ENCODE results near the gene ERICH6. TPM values are rescaled to one million over a fixed set of nuclear protein-coding genes. Genes with fewer than 3 reads are reported as not detected.

Gene ERICH6
- total and polyA plus RNA-seq, 5 experiments from 2014 or later, result 0.14 to 0.60 (median 0.27) TPM; not detected in 2

- Mint-ChIP-seq H3K4me1 (peaks cover 8 to 24% (median 14%) of the 10 kb centered on the region in 4 donors), H3K27ac (no peak overlapping the region), H3K4me3 (no peak overlapping the region), H3K36me3 (no peaks in the 10 kb centered on the region), H3K9me3 (no peaks in the 10 kb centered on the region), H3K27me3 (no peaks in the 10 kb centered on the region)
- DNase-seq (no peak), ATAC-seq (no peak)
- POLR2A ChIA-PET, result no interaction called here
Observed at GRCh38 chr3:150699068-150699639, 4.6 kb downstream of the ERICH6 start.

- POLR2A ChIA-PET, result interaction anchor here (0.9 kb wide), 1 partner anchor 86 kb away, joined by 4 read pairs; no protein-coding TSS in a partner anchor
- Mint-ChIP-seq H3K4me3 (no peak overlapping the region), H3K36me3 (peaks cover 0 to 1% (median 0%) of the 10 kb centered on the region in 3 donors), H3K4me1 (peaks cover under 1 to 9% (median 3%) of the 10 kb centered on the region in 4 donors), H3K9me3 (peaks cover 0 to 1% (median 0%) of the 10 kb centered on the region in 9 donors), H3K27ac (peak overlapping the region in 1 of 10 donors; percentile 9), H3K27me3 (no peaks in the 10 kb centered on the region)
- DNase-seq (no peak), ATAC-seq (no peak)
Observed at GRCh38 chr3:150697646-150698045, 6.1 kb downstream of the ERICH6 start.

GRCh38 chr3:150691414-150692040, 12.2 kb downstream of the ERICH6 start:
- ATAC-seq, result no peak
- Mint-ChIP-seq H3K9me3 (peaks cover 0 to 5% (median 0%) of the 10 kb centered on the region in 9 donors), H3K4me3 (no peak overlapping the region), H3K4me1 (no peaks in the 10 kb centered on the region), H3K36me3 (peaks cover 0 to 7% (median 0%) of the 10 kb centered on the region in 3 donors), H3K27me3 (no peaks in the 10 kb centered on the region), H3K27ac (no peak overlapping the region)
- DNase-seq, result no peak
- POLR2A ChIA-PET, result no interaction called here

GRCh38 chr3:150687613-150688012, 16.1 kb downstream of the ERICH6 start:
- no peak for ATAC-seq
- POLR2A ChIA-PET, result no interaction called here
- DNase-seq, result no peak
- H3K36me3 Mint-ChIP-seq, result peaks cover 0 to 5% (median 0%) of the 10 kb centered on the region in 3 donors
- H3K4me3 Mint-ChIP-seq, result no peak overlapping the region
- peaks cover 0 to 2% (median 0%) of the 10 kb centered on the region in 4 donors for H3K4me1 Mint-ChIP-seq
- peaks cover 0 to 4% (median 0%) of the 10 kb centered on the region in 9 donors for H3K9me3 Mint-ChIP-seq
- no peaks in the 10 kb centered on the region for H3K27me3 Mint-ChIP-seq
- H3K27ac Mint-ChIP-seq, result no peak overlapping the region

- no peak overlapping the region for H3K4me3 Mint-ChIP-seq
- no peak overlapping the region for H3K27ac Mint-ChIP-seq
- peaks cover 0 to 2% (median 0%) of the 10 kb centered on the region in 3 donors for H3K36me3 Mint-ChIP-seq
- ATAC-seq (no peak), DNase-seq (no peak)
- no peaks in the 10 kb centered on the region for H3K27me3 Mint-ChIP-seq
- no peaks in the 10 kb centered on the region for H3K9me3 Mint-ChIP-seq
- H3K4me1 Mint-ChIP-seq, result peaks cover 4 to 23% (median 6%) of the 10 kb centered on the region in 4 donors
- POLR2A ChIA-PET, result no interaction called here
Observed at GRCh38 chr3:150682824-150683223, 20.9 kb downstream of the ERICH6 start.

GRCh38 chr3:150682279-150682678, 21.4 kb downstream of the ERICH6 start:
- Mint-ChIP-seq H3K27ac (no peak overlapping the region), H3K9me3 (no peaks in the 10 kb centered on the region), H3K27me3 (no peaks in the 10 kb centered on the region), H3K4me1 (peaks cover 4 to 23% (median 6%) of the 10 kb centered on the region in 4 donors), H3K36me3 (peaks cover 0 to 2% (median 0%) of the 10 kb centered on the region in 3 donors), H3K4me3 (no peak overlapping the region)
- ATAC-seq (no peak), DNase-seq (no peak)
- POLR2A ChIA-PET, result no interaction called here

GRCh38 chr3:150681057-150681456, 22.7 kb downstream of the ERICH6 start:
- peak; percentile 53 to 70 for ATAC-seq
- peak overlapping the region in 2 of 10 donors; percentile 23 to 46 for H3K27ac Mint-ChIP-seq
- peaks cover 0 to 6% (median 4%) of the 10 kb centered on the region in 9 donors for H3K9me3 Mint-ChIP-seq
- no peak for DNase-seq
- peaks cover 0 to 5% (median 5%) of the 10 kb centered on the region in 3 donors for H3K36me3 Mint-ChIP-seq
- no peaks in the 10 kb centered on the region for H3K27me3 Mint-ChIP-seq
- peaks cover 4 to 23% (median 6%) of the 10 kb centered on the region in 4 donors for H3K4me1 Mint-ChIP-seq
- peak overlapping the region in 2 of 10 donors; percentile 0 to 2 for H3K4me3 Mint-ChIP-seq
- POLR2A ChIA-PET, result interaction anchor here (0.8 kb wide), 1 partner anchor 23 kb away, joined by 3 read pairs; the partner anchor contains the start of gene ERICH6

GRCh38 chr3:150680562-150680961, 23.2 kb downstream of the ERICH6 start:
- H3K4me3 Mint-ChIP-seq, result no peak overlapping the region
- no peak for ATAC-seq
- H3K9me3 Mint-ChIP-seq, result peaks cover 0 to 11% (median 9%) of the 10 kb centered on the region in 9 donors
- peaks cover 0 to 10% (median 10%) of the 10 kb centered on the region in 3 donors for H3K36me3 Mint-ChIP-seq
- POLR2A ChIA-PET, result interaction anchor here (0.8 kb wide), 1 partner anchor 23 kb away, joined by 3 read pairs; the partner anchor contains the start of gene ERICH6
- H3K27me3 Mint-ChIP-seq, result peaks cover 0 to 3% (median 0%) of the 10 kb centered on the region in 5 donors
- peak overlapping the region in 2 of 10 donors; percentile 23 to 46 for H3K27ac Mint-ChIP-seq
- no peak for DNase-seq
- H3K4me1 Mint-ChIP-seq, result peaks cover 4 to 23% (median 6%) of the 10 kb centered on the region in 4 donors

GRCh38 chr3:150675587-150675986, 28.1 kb downstream of the ERICH6 start:
- POLR2A ChIA-PET, result no interaction called here
- Mint-ChIP-seq H3K4me1 (peaks cover 0 to 4% (median 0%) of the 10 kb centered on the region in 4 donors), H3K9me3 (peaks cover 0 to 22% (median 13%) of the 10 kb centered on the region in 9 donors), H3K36me3 (peaks cover 0 to 12% (median 12%) of the 10 kb centered on the region in 3 donors), H3K27me3 (peaks cover 0 to 8% (median 2%) of the 10 kb centered on the region in 5 donors), H3K27ac (no peak overlapping the region), H3K4me3 (no peak overlapping the region)
- DNase-seq (no peak), ATAC-seq (no peak)

- H3K9me3 Mint-ChIP-seq, result peaks cover 0 to 22% (median 13%) of the 10 kb centered on the region in 9 donors
- H3K36me3 Mint-ChIP-seq, result peaks cover 0 to 12% (median 10%) of the 10 kb centered on the region in 3 donors
- H3K4me3 Mint-ChIP-seq, result no peak overlapping the region
- no peak for ATAC-seq
- H3K27me3 Mint-ChIP-seq, result peaks cover 0 to 8% (median 2%) of the 10 kb centered on the region in 5 donors
- H3K27ac Mint-ChIP-seq, result no peak overlapping the region
- H3K4me1 Mint-ChIP-seq, result no peaks in the 10 kb centered on the region
- POLR2A ChIA-PET, result no interaction called here
- DNase-seq, result no peak
Observed at GRCh38 chr3:150673966-150674365, 29.8 kb downstream of the ERICH6 start.

- H3K4me3 Mint-ChIP-seq, result no peak overlapping the region
- DNase-seq (no peak), ATAC-seq (no peak)
- no peaks in the 10 kb centered on the region for H3K36me3 Mint-ChIP-seq
- POLR2A ChIA-PET, result no interaction called here
- H3K9me3 Mint-ChIP-seq, result no peaks in the 10 kb centered on the region
- peaks cover 1 to 14% (median 3%) of the 10 kb centered on the region in 5 donors for H3K27me3 Mint-ChIP-seq
- peaks cover 0 to 17% (median 6%) of the 10 kb centered on the region in 4 donors for H3K4me1 Mint-ChIP-seq
- H3K27ac Mint-ChIP-seq, result no peak overlapping the region
Observed at GRCh38 chr3:150666167-150666566, 37.6 kb downstream of the ERICH6 start.

GRCh38 chr3:150663461-150663860, 40.3 kb downstream of the ERICH6 start:
- no peak for DNase-seq
- POLR2A ChIA-PET, result no interaction called here
- Mint-ChIP-seq H3K36me3 (no peaks in the 10 kb centered on the region), H3K4me3 (no peak overlapping the region), H3K4me1 (peaks cover 0 to 17% (median 6%) of the 10 kb centered on the region in 4 donors), H3K27ac (no peak overlapping the region), H3K9me3 (no peaks in the 10 kb centered on the region), H3K27me3 (peaks cover 1 to 30% (median 4%) of the 10 kb centered on the region in 5 donors)
- no peak for ATAC-seq

Measured in naive thymus-derived CD8-positive, alpha-beta T cell (primary cell).